ENCODE measurements around the gene RPN2. TPM values are rescaled to one million over a fixed set of nuclear protein-coding genes. Genes with fewer than 3 reads are reported as not detected.
A peak's percentile ranks its signal among the peaks of the same experiment; 100 is the strongest.

Gene RPN2
- total RNA-seq, 6 experiments from 2014 or later: 91.7 to 188 (median 148) TPM

GRCh38 chr20:37188787-37189186 is 9.7 kb downstream of the RPN2 start:
- H3K36me3 ChIP-seq: peaks cover 5 to 30% (median 17%) of the 10 kb centered on the region in 4 donors
- 82% methylated on average over 5 of the region's 7 CpGs for WGBS (ENCODE audit: insufficient coverage, low coverage, low lambda C conversion rate, missing lambda C conversion rate)
- intact Hi-C loops (cut with DNase I): no loop called here
- no peaks in the 10 kb centered on the region for H3K9me3 ChIP-seq
- H3K4me1 ChIP-seq: peaks cover 0 to 22% (median 0%) of the 10 kb centered on the region in 4 donors
- no peak overlapping the region for H3K27ac ChIP-seq
- DNase-seq (no peak), ATAC-seq (no peak)
- H3K4me3 ChIP-seq: no peak overlapping the region
- no peaks in the 10 kb centered on the region for H3K27me3 ChIP-seq
- TF ChIP-seq POLR2A (IDR thresholded peaks at IDR 0.05): no peak
- TF ChIP-seq, protein P1, sequence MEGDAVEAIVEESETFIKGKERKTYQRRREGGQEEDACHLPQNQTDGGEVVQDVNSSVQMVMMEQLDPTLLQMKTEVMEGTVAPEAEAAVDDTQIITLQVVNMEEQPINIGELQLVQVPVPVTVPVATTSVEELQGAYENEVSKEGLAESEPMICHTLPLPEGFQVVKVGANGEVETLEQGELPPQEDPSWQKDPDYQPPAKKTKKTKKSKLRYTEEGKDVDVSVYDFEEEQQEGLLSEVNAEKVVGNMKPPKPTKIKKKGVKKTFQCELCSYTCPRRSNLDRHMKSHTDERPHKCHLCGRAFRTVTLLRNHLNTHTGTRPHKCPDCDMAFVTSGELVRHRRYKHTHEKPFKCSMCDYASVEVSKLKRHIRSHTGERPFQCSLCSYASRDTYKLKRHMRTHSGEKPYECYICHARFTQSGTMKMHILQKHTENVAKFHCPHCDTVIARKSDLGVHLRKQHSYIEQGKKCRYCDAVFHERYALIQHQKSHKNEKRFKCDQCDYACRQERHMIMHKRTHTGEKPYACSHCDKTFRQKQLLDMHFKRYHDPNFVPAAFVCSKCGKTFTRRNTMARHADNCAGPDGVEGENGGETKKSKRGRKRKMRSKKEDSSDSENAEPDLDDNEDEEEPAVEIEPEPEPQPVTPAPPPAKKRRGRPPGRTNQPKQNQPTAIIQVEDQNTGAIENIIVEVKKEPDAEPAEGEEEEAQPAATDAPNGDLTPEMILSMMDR (IDR thresholded peaks at IDR 0.05): no peak

DNA sequence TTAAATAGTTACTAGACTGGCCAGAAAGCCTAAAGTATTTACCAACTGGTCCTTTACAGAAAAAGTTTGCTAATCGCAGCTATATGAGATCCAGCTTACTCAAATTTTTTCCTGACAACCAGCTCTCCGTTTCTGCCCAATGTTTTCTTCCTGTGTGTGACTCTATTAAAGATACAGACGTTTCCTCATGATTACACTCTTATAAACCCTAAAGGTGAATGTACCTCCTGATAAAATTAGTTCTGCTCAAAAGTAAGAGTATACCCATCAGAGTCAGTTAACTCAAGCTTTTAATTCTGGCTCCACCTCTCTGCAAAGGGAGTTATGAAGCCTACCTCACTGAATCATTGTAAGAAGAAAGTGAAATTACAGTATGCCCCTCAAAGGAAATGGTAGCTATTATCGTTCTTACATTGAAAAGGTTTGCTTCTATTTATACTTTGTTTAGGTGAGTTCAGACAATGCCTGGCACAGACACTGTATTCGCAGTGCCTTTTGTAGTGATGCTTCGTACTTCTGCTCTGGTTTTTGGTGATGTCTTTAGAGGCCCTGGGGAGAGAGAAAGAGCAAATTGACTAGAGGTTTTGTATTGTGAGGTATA is 10.4 kb downstream of the RPN2 start:
- ATAC-seq (no peak), DNase-seq (no peak)
- Histone ChIP-seq H3K4me3 (no peak overlapping the region), H3K27me3 (no peaks in the 10 kb centered on the region), H3K4me1 (peaks cover 0 to 22% (median 0%) of the 10 kb centered on the region in 4 donors), H3K36me3 (peaks cover 5 to 23% (median 14%) of the 10 kb centered on the region in 4 donors), H3K27ac (no peak overlapping the region), H3K9me3 (no peaks in the 10 kb centered on the region)
- WGBS (ENCODE audit: insufficient coverage, low coverage, low lambda C conversion rate, missing lambda C conversion rate): 39% methylated on average over 6 of the region's 6 CpGs
- TF ChIP-seq POLR2A (IDR thresholded peaks at IDR 0.05): no peak
- TF ChIP-seq, protein P1 (IDR thresholded peaks at IDR 0.05): no peak
- intact Hi-C loops (cut with DNase I): loop anchor here in 1 of 2 donors (10.0 kb wide), 1 partner anchor 345 kb away; no protein-coding TSS in a partner anchor

DNA sequence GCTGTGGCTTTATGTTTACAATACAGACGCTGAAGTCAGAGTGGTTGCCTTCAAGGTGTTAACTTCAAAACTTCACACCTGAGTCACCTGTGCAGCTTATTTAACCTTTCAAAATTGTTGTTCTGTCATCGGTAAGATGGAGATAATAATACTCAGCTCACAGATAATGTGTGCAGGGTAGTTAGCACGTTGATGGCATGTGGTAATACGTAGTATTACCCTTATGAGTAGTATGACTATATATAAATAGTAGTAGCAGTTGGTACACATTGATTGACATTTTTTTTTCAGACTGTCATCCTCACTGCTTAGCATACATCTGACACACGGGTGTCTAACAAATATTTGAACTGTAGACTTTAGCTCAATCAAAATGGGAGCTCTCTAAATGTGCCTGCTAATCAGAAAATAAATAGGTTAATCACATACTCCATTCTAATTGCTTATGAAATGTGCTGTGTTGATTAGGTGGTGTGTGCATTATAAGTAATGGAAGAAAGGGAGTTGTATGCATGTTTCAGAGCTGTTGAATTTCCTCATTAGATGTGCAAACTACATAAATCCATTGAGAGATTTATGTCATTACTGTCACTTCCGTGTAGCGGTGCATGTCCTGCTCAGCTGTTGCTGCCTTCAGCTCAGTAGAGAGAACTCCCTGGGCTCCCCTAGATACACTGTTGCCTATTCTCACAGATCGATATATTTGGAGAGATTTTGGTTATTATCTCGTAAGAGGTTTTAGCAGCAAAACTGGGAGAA is 11.4 kb downstream of the RPN2 start:
- Histone ChIP-seq H3K4me3 (no peak overlapping the region), H3K36me3 (peaks cover 2 to 15% (median 9%) of the 10 kb centered on the region in 4 donors), H3K27ac (no peak overlapping the region), H3K4me1 (peaks cover 0 to 22% (median 0%) of the 10 kb centered on the region in 4 donors), H3K27me3 (no peaks in the 10 kb centered on the region), H3K9me3 (no peaks in the 10 kb centered on the region)
- intact Hi-C loops (cut with DNase I): loop anchor here in 1 of 2 donors (10.0 kb wide), 1 partner anchor 344 kb away; no protein-coding TSS in a partner anchor
- TF ChIP-seq, protein P1 (IDR thresholded peaks at IDR 0.05): no peak
- no peak for TF ChIP-seq POLR2A (IDR thresholded peaks at IDR 0.05)
- 65% methylated on average over 8 of the region's 9 CpGs for WGBS (ENCODE audit: insufficient coverage, low coverage, low lambda C conversion rate, missing lambda C conversion rate)
- DNase-seq (no peak), ATAC-seq (no peak)

DNA sequence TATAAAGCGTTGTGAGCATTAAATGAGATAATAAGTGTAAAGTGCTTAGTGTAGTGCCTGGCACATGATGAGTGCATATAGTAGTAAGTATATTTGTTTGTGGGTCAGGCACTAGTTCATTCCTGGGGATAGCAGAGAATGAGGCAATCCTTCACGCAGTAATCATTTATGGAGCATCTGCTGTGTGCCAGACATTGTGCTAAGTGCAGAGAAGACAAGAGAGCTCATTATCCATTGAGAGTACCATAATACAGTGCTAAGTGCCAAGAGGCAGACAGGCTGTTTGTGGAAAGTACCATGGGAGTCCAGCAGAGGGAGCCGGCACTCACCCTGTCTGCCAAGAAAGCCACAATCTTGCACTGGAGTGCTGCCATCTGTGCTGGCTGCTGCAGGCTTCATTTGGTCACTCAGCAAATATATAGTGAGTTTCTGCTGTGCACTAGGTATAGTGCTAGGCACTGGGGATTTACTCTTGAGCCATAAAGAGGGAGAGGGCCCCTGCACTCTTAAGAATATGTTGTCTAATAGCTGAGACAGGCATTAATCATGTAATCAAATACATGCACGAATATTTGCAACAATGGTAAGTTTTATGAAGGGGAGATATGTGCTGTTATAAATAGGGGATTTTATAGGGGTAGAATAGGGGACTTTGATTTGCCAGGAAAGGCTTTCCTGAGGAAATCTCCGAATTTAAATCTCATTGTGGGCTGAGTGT is 13.2 kb downstream of the RPN2 start:
- no peak for TF ChIP-seq POLR2A (IDR thresholded peaks at IDR 0.05)
- TF ChIP-seq, protein P1 (IDR thresholded peaks at IDR 0.05): peak; percentile 82 to 95 (median 94)
- DNase-seq (peak; percentile 84 to 92 (median 88)), ATAC-seq (peak; percentile 97 to 99 (median 98))
- intact Hi-C loops (cut with DNase I): loop anchor here in 1 of 2 donors (10.0 kb wide), 1 partner anchor 343 kb away; no protein-coding TSS in a partner anchor
- no peak overlapping the region for H3K27ac ChIP-seq
- peaks cover 0 to 22% (median 0%) of the 10 kb centered on the region in 4 donors for H3K4me1 ChIP-seq
- H3K9me3 ChIP-seq: no peaks in the 10 kb centered on the region
- H3K4me3 ChIP-seq: no peak overlapping the region
- peaks cover 0 to 2% (median 0%) of the 10 kb centered on the region in 4 donors for H3K36me3 ChIP-seq
- 19% methylated on average over 5 of the region's 5 CpGs for WGBS (ENCODE audit: insufficient coverage, low coverage, low lambda C conversion rate, missing lambda C conversion rate)
- H3K27me3 ChIP-seq: no peaks in the 10 kb centered on the region

Data from right lobe of liver (tissue), 6 donors.